CD4-positive, alpha-beta memory T cell (primary cell): ENCODE data around the gene GPR4. TPM values are rescaled to one million over a fixed set of nuclear protein-coding genes. Genes with fewer than 3 reads are reported as not detected.

Experiments
- CTCF ChIA-PET: fragments of 350-600 bp; sonication (Branson Sonifier 250); formaldehyde crosslinking; loops from one replicate; lab custom pipeline; 2021; ENCODE audit warnings: inconsistent platforms; ENCODE audit not compliant: partially characterized antibody; lab: Charles Lee
- POLR2A ChIA-PET: fragments of 350-600 bp; sonication (Branson Sonifier 250); formaldehyde crosslinking; loops from one replicate; lab custom pipeline; 2021; ENCODE audit not compliant: partially characterized antibody; lab: Charles Lee
- DNase-seq, 5 donors: peaks; one replicate each; pipeline versions ENCODE4 v3.0.0 to v3.0.0-alpha.2; 2020 to 2022; ENCODE audit warnings: mixed read lengths in 1 of 5
- H3K27ac ChIP-seq: one replicate; pipeline ENCODE4 v1.7.0; 2013; ENCODE audit warnings: low read depth, low read length
- H3K27me3 ChIP-seq: 2 replicates; pipeline ENCODE4 v1.7.0; 2013; ENCODE audit warnings: mild to moderate bottlenecking, low read length, moderate library complexity; ENCODE audit not compliant: insufficient read depth
- H3K36me3 ChIP-seq: 2 replicates; pipeline ENCODE4 v1.7.0; 2013; ENCODE audit warnings: mild to moderate bottlenecking, low read length, moderate library complexity; ENCODE audit not compliant: insufficient read depth
- H3K4me1 ChIP-seq: 2 replicates; pipeline ENCODE4 v1.7.0; 2013; ENCODE audit warnings: mild to moderate bottlenecking, low read length, moderate library complexity; ENCODE audit not compliant: insufficient read depth
- H3K4me3 ChIP-seq, 2 donors: one replicate each; pipeline ENCODE4 v1.7.0; 2013; ENCODE audit warnings: low read length in 2 of 2, mild to moderate bottlenecking in 1 of 2
- H3K9me3 ChIP-seq, 2 donors: one replicate each; pipeline ENCODE4 v1.7.0; 2013; ENCODE audit warnings: low read length in 2 of 2, control low read depth in 1 of 2; ENCODE audit not compliant: control insufficient read depth in 1 of 2
- H3K27ac Mint-ChIP-seq, 7 donors: one replicate each; pipeline ENCODE4 v1.8.0; 2020 to 2021; ENCODE audit warnings: mixed read lengths in 7 of 7, mild to moderate bottlenecking in 6 of 7, inconsistent platforms in 3 of 7, moderate library complexity in 3 of 7
- H3K27me3 Mint-ChIP-seq, 2 donors: one replicate each; pipeline ENCODE4 v1.8.0; 2020 to 2021; ENCODE audit warnings: mixed read lengths in 2 of 2
- H3K36me3 Mint-ChIP-seq, 2 donors: one replicate each; pipeline ENCODE4 v1.8.0; 2020 to 2021; ENCODE audit warnings: mixed read lengths in 2 of 2, inconsistent platforms in 1 of 2, mild to moderate bottlenecking in 1 of 2
- H3K4me1 Mint-ChIP-seq, 4 donors: one replicate each; pipeline ENCODE4 v1.8.0; 2020 to 2021; ENCODE audit warnings: mixed read lengths in 4 of 4, mild to moderate bottlenecking in 1 of 4
- H3K4me3 Mint-ChIP-seq, 8 donors: one replicate each; pipeline ENCODE4 v1.8.0; 2020 to 2021; ENCODE audit warnings: mixed read lengths in 8 of 8, mild to moderate bottlenecking in 7 of 8, moderate library complexity in 6 of 8, inconsistent platforms in 3 of 8
- H3K9me3 Mint-ChIP-seq, 8 donors: one replicate each; pipeline ENCODE4 v1.8.0; 2020 to 2021; ENCODE audit warnings: mixed read lengths in 8 of 8, mild to moderate bottlenecking in 5 of 8, inconsistent platforms in 3 of 8, moderate library complexity in 1 of 8
- intact Hi-C: fragments of 100-400 bp; cut with micrococcal nuclease; formaldehyde crosslinking; loops from one replicate; pipeline ENCODE4 v1.15.1; 2023
- polyA plus RNA-seq, 2 donors: library from polyadenylated mRNA; unstranded; fragments of 300-500 nt; fragmentation: Illumina TruSeq; gene quantifications; one replicate each; pipeline ENCODE4 v1.2.3, GENCODE V29; 2021
- total RNA-seq, 2 experiments: library from RNA; stranded (reverse); gene quantifications; one replicate each; pipeline ENCODE4 v1.2.3, GENCODE V29; 2021

GPR4 gene
- total and polyA plus RNA-seq, 4 experiments from 2014 or later: not detected

DNA sequence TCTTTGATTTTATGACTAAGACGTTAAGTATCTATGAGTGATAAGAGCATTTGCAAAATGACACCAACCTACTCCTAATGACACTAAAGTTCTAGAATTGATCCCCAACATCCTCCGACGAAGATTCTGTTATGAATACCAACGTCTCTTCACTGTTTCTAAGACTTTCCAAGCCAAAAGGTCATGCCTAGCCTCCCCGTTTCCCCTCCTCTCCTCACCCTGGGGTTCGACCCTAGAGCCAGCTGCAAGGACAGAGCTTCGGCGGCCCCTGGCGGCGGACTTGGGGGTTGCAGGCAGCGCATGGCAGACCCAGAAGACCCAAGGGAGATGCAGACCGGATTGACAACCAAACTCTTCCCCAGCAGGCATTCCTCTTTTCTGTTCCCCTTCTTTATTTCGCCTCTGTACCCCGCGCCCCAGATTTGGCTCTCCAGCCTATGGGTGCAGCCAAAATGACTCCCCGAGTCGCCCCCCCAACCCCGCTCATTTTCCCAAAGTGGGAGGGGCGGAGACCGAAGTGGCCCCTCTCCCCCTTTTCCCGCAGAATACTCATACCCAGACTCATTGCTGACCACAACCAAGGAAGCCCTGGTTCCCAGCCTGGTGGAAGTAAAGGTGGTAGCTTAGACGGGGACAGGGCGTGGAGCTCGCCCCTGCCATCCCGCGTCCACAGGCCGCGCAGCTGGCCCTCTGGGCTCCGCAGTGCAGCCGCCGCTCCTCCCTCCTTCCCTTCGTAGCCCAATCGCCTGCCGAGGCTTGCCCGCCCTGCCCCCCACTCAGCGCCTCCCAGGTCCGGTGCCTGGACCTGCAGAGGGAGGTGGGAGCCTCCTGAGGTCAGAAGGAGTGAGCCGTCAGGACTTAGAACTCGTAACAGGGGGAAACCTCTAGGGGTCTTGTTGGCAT lies 41.3 kb upstream of the GPR4 start:
- H3K27ac ChIP-seq: peak overlapping the region; percentile 98
- Mint-ChIP-seq H3K4me1 (peaks cover 28 to 57% (median 41%) of the 10 kb centered on the region in 4 donors), H3K9me3 (no peaks in the 10 kb centered on the region), H3K36me3 (peaks cover 0 to 6% of the 10 kb centered on the region in 2 donors), H3K27ac (peak overlapping the region; percentile 91 to 98 (median 93)), H3K4me3 (peak overlapping the region; percentile 77 to 92 (median 82)), H3K27me3 (no peaks in the 10 kb centered on the region)
- intact Hi-C loops: loop anchor here (1.0 to 2.0 kb wide), 7 partner anchors 26 to 216 kb away; partner anchors contain the start of genes GIPR, RTN2 and SIX5
- ChIA-PET POLR2A (interaction anchor here (0.6 to 3.1 kb wide), 14 partner anchors 23 to 1340 kb away, joined by 3 to 29 read pairs (median 6); partner anchors contain the start of genes QPCTL, RTN2 and SNRPD2), CTCF (interaction anchor here (0.7 to 4.4 kb wide), 23 partner anchors 9 to 690 kb away, joined by 3 to 121 read pairs (median 5); partner anchors contain the start of genes QPCTL and SNRPD2)
- no peaks in the 10 kb centered on the region for H3K9me3 ChIP-seq
- DNase-seq: peak; percentile 87 to 92 (median 89)
- no peak overlapping the region for H3K4me3 ChIP-seq
- H3K36me3 ChIP-seq: no peaks in the 10 kb centered on the region
- H3K27me3 ChIP-seq: no peaks in the 10 kb centered on the region
- H3K4me1 ChIP-seq: peaks cover 63% of the 10 kb centered on the region

DNA sequence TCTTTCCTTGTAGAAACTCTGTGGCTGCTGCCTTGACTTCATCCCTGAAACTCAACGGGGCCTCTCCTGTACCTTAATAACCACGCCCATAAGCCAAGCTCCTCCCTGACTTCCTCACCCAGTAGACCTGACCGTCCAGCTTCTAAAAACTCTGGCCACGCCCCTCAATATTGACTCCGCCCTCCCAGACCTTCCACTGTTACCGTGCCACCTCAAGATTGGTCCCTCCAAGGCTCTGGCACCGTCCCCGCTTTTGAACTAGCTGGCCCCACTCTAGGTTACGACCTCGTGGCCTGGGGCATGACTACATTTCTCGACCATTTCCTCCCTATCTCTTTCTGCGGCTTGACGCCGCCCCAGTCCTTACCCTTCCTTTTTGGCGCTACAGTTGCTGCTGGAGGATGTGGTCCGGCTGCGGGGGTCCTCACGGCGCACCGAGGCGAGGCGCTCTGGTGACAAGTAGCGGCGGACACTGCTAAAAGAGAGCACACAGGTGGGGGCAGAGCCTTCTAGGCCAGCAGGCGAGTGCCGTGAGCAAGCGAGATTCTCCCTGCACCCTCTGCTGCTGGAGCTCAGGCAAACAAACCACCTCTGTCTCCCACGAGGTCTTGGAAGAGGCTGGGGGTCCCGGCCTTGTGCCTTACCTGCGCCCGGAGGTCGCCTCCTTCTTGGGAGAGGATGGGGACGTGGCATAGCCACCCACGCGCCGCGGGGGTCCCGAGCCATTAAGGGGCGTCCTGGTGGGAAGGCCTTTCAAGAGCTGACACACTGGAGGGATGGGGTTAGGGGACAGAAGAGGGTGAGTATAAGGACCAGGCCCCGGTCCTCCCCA lies 39.5 kb upstream of the GPR4 start:
- Histone ChIP-seq H3K27me3 (no peaks in the 10 kb centered on the region), H3K9me3 (no peaks in the 10 kb centered on the region), H3K27ac (peak overlapping the region; percentile 98), H3K4me3 (peak overlapping the region; percentile 3 to 64), H3K36me3 (no peaks in the 10 kb centered on the region), H3K4me1 (peaks cover 66% of the 10 kb centered on the region)
- peaks cover 0 to 6% of the 10 kb centered on the region in 2 donors for H3K36me3 Mint-ChIP-seq
- H3K9me3 Mint-ChIP-seq: no peaks in the 10 kb centered on the region
- no peaks in the 10 kb centered on the region for H3K27me3 Mint-ChIP-seq
- H3K4me3 Mint-ChIP-seq: peak overlapping the region; percentile 86 to 93 (median 91)
- DNase-seq: peak; percentile 40 to 77 (median 44)
- peaks cover 28 to 60% (median 40%) of the 10 kb centered on the region in 4 donors for H3K4me1 Mint-ChIP-seq
- intact Hi-C loops: loop anchor here (1.0 to 2.0 kb wide), 8 partner anchors 27 to 215 kb away; partner anchors contain the start of genes GIPR, OPA3, QPCTL and RTN2
- peak overlapping the region; percentile 93 to 98 (median 97) for H3K27ac Mint-ChIP-seq
- ChIA-PET CTCF (interaction anchor here (0.6 to 4.4 kb wide), 35 partner anchors 8 to 234 kb away, joined by 3 to 121 read pairs (median 5); partner anchors contain the start of genes ERCC1, OPA3, QPCTL and SNRPD2), POLR2A (interaction anchor here (0.6 to 3.1 kb wide), 36 partner anchors 10 to 262 kb away, joined by 3 to 29 read pairs (median 4); partner anchors contain the start of genes FOSB, GIPR, MYPOP and OPA3)

- Histone ChIP-seq H3K27me3 (no peaks in the 10 kb centered on the region), H3K27ac (peak overlapping the region; percentile 98), H3K36me3 (no peaks in the 10 kb centered on the region), H3K4me3 (peak overlapping the region in 1 of 2 donors; percentile 64), H3K9me3 (no peaks in the 10 kb centered on the region), H3K4me1 (peaks cover 60% of the 10 kb centered on the region)
- Mint-ChIP-seq H3K4me1 (peaks cover 23 to 53% (median 34%) of the 10 kb centered on the region in 4 donors), H3K27ac (peak overlapping the region; percentile 93 to 98 (median 97)), H3K4me3 (peak overlapping the region; percentile 86 to 93 (median 91)), H3K27me3 (no peaks in the 10 kb centered on the region), H3K9me3 (no peaks in the 10 kb centered on the region), H3K36me3 (peaks cover 0 to 6% of the 10 kb centered on the region in 2 donors)
- POLR2A ChIA-PET: interaction anchor here (1.3 to 3.1 kb wide), 11 partner anchors 11 to 262 kb away, joined by 3 to 29 read pairs (median 8); partner anchors contain the start of genes FOSB, MYPOP and OPA3
- DNase-seq: peak in 1 of 5 donors; percentile 16
- CTCF ChIA-PET: interaction anchor here (0.6 to 4.4 kb wide), 10 partner anchors 26 to 155 kb away, joined by 3 to 121 read pairs (median 10); partner anchors contain the start of genes OPA3, QPCTL and SNRPD2
- intact Hi-C loops: loop anchor here (1.0 kb wide), 1 partner anchor 57 kb away; the partner anchor contains the start of gene OPA3
These were observed 38.8 kb upstream of the GPR4 start for GRCh38 chr19:45640849-45641273.

- peaks cover 23 to 50% (median 32%) of the 10 kb centered on the region in 4 donors for H3K4me1 Mint-ChIP-seq
- Histone ChIP-seq H3K36me3 (no peaks in the 10 kb centered on the region), H3K9me3 (no peaks in the 10 kb centered on the region), H3K27ac (peak within 1 kb of the TSS; percentile 69), H3K27me3 (no peaks in the 10 kb centered on the region), H3K4me3 (peak within 1 kb of the TSS; percentile 88 to 93), H3K4me1 (peaks cover 51% of the 10 kb centered on the region)
- H3K36me3 Mint-ChIP-seq: peaks cover 0 to 8% of the 10 kb centered on the region in 2 donors
- H3K27ac Mint-ChIP-seq: peak within 1 kb of the TSS; percentile 90 to 95 (median 93)
- peak within 1 kb of the TSS; percentile 93 to 98 (median 95) for H3K4me3 Mint-ChIP-seq
- intact Hi-C loops: no loop called here
- no peaks in the 10 kb centered on the region for H3K9me3 Mint-ChIP-seq
- CTCF ChIA-PET: interaction anchor here (0.7 to 2.2 kb wide), 8 partner anchors 8 to 154 kb away, joined by 3 to 7 read pairs (median 4); no protein-coding TSS in a partner anchor
- H3K27me3 Mint-ChIP-seq: no peaks in the 10 kb centered on the region
- POLR2A ChIA-PET: interaction anchor here (0.6 to 1.2 kb wide), 3 partner anchors 42 to 110 kb away, joined by 3 read pairs; no protein-coding TSS in a partner anchor
- peak; percentile 33 to 57 (median 41) for DNase-seq
These were observed 37.1 kb upstream of the GPR4 start, which contains the start of gene EML2 for GRCh38 chr19:45638930-45639729. Gene EML2, minus strand, starts transcription at chr19:45639397. Its CDS starts 21 bp downstream, at chr19:45639376.

DNA sequence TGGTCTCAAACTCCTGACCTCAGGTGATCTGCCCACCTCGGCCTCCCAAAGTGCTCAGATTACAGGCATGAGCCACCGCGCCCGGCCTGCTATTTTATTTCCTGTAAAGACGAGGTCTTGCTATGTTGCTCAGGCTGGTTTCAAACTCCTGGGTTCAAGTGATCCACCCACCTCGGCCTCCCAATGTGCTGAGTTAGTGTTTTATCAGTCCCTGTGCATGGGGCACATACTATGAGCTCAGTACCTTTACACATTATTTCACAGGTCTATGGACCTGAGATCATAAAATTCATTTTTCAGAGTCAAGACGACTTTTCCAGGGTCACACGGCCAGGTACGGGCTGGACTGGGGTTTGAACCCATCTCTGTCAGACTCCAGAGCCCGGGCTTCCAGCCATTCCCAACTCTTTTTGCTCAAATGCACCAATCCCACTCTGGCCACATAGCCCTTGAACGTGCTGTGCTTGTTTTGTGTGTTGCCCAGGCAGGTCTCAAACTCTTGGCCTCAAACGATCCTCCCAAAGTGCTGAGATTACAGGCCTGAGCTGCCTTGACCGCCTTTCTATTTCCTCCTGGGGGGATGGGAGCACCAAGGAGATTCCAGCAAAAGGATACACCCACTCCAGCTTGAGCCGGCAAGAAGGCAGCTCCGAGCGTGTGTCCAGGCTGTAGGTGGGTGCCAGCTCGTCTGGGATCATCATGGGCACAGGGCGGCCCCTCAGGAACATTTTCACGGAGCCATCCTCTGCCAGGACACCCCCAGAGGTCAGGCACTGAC lies 36.1 kb upstream of the GPR4 start:
- Mint-ChIP-seq H3K36me3 (peaks cover 0 to 10% of the 10 kb centered on the region in 2 donors), H3K4me1 (peaks cover 20 to 42% (median 27%) of the 10 kb centered on the region in 4 donors), H3K27ac (peak overlapping the region in 1 of 7 donors; percentile 24), H3K9me3 (no peaks in the 10 kb centered on the region), H3K4me3 (peak overlapping the region; percentile 43 to 98 (median 94)), H3K27me3 (no peaks in the 10 kb centered on the region)
- Histone ChIP-seq H3K36me3 (no peaks in the 10 kb centered on the region), H3K4me3 (peak overlapping the region in 1 of 2 donors; percentile 93), H3K4me1 (peaks cover 43% of the 10 kb centered on the region), H3K9me3 (no peaks in the 10 kb centered on the region), H3K27me3 (no peaks in the 10 kb centered on the region), H3K27ac (peak overlapping the region; percentile 69)
- ChIA-PET CTCF (interaction anchor here (0.7 to 2.2 kb wide), 9 partner anchors 10 to 152 kb away, joined by 3 to 10 read pairs (median 4); no protein-coding TSS in a partner anchor), POLR2A (interaction anchor here (1.3 kb wide), 1 partner anchor 17 kb away, joined by 3 read pairs; no protein-coding TSS in a partner anchor)
- no peak for DNase-seq
- intact Hi-C loops: no loop called here
